Peyer's patch (tissue), 4 donors: ENCODE measurements around the gene FGF19.

ENCODE experiments used
- CTCF ChIP-seq, 6 experiments: fragments of 450-650 bp in 4 of 6; fragments of 200-600 bp in 2 of 6; sonication (generic) in 1 of 6; IDR thresholded peaks; one replicate each; pipeline ENCODE4 v1.5.1; 2017 to 2019; ENCODE audit warnings: antibody characterized with exemption in 6 of 6, mild to moderate bottlenecking in 3 of 6, moderate library complexity in 1 of 6
- POLR2A ChIP-seq, 2 donors: fragments of 450-650 bp; IDR thresholded peaks; one replicate each; pipeline ENCODE4 v1.5.1; 2017; ENCODE audit warnings: antibody characterized with exemption in 2 of 2, mild to moderate bottlenecking in 2 of 2, moderate library complexity in 2 of 2

GRCh38 chr11:69748637-69749036 is 44.8 kb upstream of the FGF19 start:
- TF ChIP-seq CTCF (IDR thresholded peaks at IDR 0.05): no peak
- no peak for TF ChIP-seq POLR2A (IDR thresholded peaks at IDR 0.05)
